CD4-positive, alpha-beta T cell treated with Interleukin-10 for 1 hour (primary cell): ENCODE measurements around the gene RRAGC.

ENCODE experiments used
- DNase-seq: peaks from one replicate; pipeline ENCODE4 v3.0.0-alpha.2; 2020

Gene RRAGC, protein sequence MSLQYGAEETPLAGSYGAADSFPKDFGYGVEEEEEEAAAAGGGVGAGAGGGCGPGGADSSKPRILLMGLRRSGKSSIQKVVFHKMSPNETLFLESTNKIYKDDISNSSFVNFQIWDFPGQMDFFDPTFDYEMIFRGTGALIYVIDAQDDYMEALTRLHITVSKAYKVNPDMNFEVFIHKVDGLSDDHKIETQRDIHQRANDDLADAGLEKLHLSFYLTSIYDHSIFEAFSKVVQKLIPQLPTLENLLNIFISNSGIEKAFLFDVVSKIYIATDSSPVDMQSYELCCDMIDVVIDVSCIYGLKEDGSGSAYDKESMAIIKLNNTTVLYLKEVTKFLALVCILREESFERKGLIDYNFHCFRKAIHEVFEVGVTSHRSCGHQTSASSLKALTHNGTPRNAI

GRCh38 chr1:38859561-38860453 is at the start of gene RRAGC:
Gene RRAGC (minus strand): TSS chr1:38859772. CDS start chr1:38859646, 126 bp downstream.
- DNase-seq, result peak; percentile 98

DNA sequence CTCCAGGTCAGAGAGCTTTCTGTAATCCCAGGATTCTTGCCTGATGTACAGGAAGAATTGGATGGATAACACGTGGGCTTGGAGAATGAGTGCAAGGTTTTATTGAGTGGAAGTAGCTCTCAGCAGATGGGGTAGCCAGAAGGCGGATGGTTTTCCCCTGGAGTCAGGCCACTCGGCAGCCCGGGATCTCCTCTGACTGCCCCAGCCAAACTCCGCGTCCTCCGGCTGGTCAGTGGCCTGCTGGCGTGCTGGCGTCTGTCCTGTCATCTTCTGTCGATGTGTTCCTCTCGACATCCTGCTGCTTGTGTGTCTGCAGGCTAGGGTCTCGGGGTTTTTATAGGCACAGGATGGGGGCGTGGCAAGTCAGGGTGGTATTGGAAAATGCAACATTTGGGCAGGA is 49.2 kb upstream of the RRAGC start:
- no peak for DNase-seq

GRCh38 chr1:38905985-38906384 is 46.4 kb upstream of the RRAGC start:
- DNase-seq, result no peak

GRCh38 chr1:38899560-38899959 is 40.0 kb upstream of the RRAGC start:
- DNase-seq, result no peak

- no peak for DNase-seq
These were observed 39.2 kb upstream of the RRAGC start for GRCh38 chr1:38898653-38899230.

GRCh38 chr1:38896169-38896568 is 36.6 kb upstream of the RRAGC start:
- DNase-seq, result no peak

DNA sequence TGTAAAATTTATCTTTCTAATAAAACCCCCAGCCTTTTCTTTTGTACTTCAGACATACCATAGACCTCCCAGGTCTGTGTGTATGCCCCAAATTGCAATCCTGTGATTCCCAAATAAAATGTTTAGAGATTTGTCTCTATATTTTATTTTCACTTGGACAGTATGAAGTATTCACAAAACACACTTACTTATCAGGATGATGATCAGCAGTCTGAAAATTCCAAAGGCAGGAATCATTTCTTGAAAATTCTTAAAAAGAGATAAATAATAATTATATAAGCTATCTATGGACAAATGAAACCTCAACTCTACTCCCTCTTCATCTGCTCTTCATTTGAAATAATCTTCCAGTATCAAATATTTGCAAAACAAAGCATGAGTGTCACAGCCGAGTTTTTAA is 33.4 kb upstream of the RRAGC start:
- no peak for DNase-seq

GRCh38 chr1:38891753-38892152 is 32.2 kb upstream of the RRAGC start:
- DNase-seq, result peak; percentile 6

- DNase-seq, result no peak
These were observed 30.0 kb upstream of the RRAGC start for GRCh38 chr1:38889589-38889988.

GRCh38 chr1:38888423-38889333 is 29.1 kb upstream of the RRAGC start:
- no peak for DNase-seq

DNA sequence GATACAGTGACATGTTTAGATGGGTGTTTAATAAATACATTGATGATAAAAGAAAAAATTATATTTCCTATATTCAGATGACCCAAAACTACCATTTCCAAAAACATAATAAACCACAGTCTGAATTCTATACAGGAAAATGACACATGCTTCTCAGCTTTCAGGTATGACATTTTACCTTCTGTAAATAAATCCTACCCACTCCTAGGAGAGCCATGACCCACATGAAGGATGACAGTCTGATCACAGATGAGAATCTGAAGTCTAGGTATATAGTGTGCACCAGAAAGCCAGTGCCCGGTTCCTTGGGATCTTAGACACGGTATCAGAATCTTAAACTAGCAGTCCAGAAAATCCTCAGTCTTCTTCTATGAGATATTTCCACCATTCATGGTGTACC is 25.5 kb upstream of the RRAGC start:
- DNase-seq, result no peak

DNA sequence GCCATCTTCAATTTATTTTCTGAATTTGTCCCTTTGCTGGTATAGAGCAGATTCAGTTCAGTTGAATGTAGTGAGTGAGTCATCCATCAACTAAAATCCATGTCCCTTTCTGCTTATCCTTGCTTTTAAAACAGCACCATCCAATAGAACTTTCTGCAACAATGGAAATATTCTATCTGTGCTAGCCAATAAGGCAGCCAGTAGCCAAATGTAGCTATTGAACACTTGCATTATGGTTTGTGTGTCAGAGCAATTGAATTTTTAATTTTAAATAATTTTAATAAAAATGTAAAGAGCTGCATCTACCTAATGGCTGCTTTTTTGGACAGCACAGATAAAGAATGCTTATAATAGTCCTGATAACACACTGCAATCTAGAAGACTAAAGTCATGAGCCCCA is 21.9 kb upstream of the RRAGC start, which contains the start of gene GJA9:
Gene GJA9 (minus strand): TSS at position 101 of the 400 bp plus-strand sequence. CDS start 5,489 bp downstream, outside the sequence.
- no peak for DNase-seq

GRCh38 chr1:38875811-38876210 is 16.2 kb upstream of the RRAGC start:
- no peak for DNase-seq

- peak; percentile 98 for DNase-seq
These were observed 13.7 kb upstream of the RRAGC start, which contains the start of gene MYCBP for GRCh38 chr1:38873027-38873969. Gene MYCBP (minus strand): TSS chr1:38873348. CDS start chr1:38873305, 43 bp downstream.

- DNase-seq, result peak; percentile 21
These were observed 12.9 kb upstream of the RRAGC start for GRCh38 chr1:38872401-38873026.

- no peak for DNase-seq
These were observed 11.4 kb upstream of the RRAGC start for GRCh38 chr1:38870996-38871395.

- no peak for DNase-seq
These were observed 7.6 kb upstream of the RRAGC start for GRCh38 chr1:38867208-38867607.

DNA sequence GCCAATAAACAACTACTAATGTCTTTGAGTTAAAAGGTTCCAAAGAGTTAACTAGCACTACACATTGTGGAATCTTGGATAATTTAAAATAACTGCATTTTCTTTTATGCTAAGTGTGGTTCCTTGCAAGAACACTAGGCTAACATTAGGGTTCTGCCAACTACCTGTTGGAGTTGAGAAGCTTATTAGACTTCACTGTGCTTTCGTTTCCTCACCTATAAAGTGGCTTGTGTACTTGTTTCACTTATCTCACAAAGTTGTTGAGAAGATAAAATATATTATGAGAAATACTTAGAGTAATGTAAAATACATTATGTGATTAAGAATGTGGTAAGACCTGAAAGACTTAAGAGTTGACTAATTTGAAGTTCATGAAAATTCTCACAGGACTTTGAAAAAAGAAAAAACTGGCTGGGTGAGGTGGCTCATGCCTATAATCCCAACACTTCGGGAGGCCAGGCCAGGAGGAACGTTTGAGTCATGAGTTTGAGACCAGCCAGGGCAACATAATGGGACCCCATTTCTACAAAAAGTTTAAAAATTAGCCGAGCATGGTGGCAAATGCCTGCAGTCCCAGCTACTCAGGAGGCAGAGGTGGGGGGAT is 5.6 kb upstream of the RRAGC start:
- DNase-seq, result no peak

GRCh38 chr1:38860454-38860795 is 853 bp upstream of the RRAGC start:
- no peak for DNase-seq
